Activated naive CD8-positive, alpha-beta T cell treated with anti-CD3 and anti-CD28 coated beads, Interleukin-2, amount 10 ng/mL, durations not matched to agents 7 days and 5 days (primary cell): ENCODE results near the gene MICU1. TPM values are rescaled to one million over a fixed set of nuclear protein-coding genes. Genes with fewer than 3 reads are reported as not detected.
"Not testable (repeated sequence)": the region's sequence is repeated elsewhere in the genome, so short reads cannot be mapped to it uniquely, and the experiment has no call there.

Source experiments
- ATAC-seq: fragments of 150-1000 bp; cut with Tn5 transposase; one replicate; pipeline ENCODE4 v1.10.0; 2021; ENCODE audit warnings: low read depth, moderate library complexity
- POLR2A ChIA-PET: fragments of 350-600 bp; sonication (Branson Sonifier 250); formaldehyde crosslinking; loops from one replicate; lab custom pipeline; 2021; ENCODE audit warnings: antibody characterized with exemption; lab: Charles Lee
- DNase-seq: peaks from one replicate; pipeline ENCODE4 v3.0.0; 2021
- H3K27ac Mint-ChIP-seq: one replicate; pipeline ENCODE4 v1.8.0; 2022; ENCODE audit warnings: mild to moderate bottlenecking, mixed read lengths
- H3K27me3 Mint-ChIP-seq: one replicate; pipeline ENCODE4 v1.8.0; 2022; ENCODE audit warnings: mild to moderate bottlenecking, moderate library complexity, mixed read lengths
- H3K36me3 Mint-ChIP-seq: one replicate; pipeline ENCODE4 v1.8.0; 2021; ENCODE audit warnings: mild to moderate bottlenecking, mixed read lengths
- H3K4me1 Mint-ChIP-seq: one replicate; pipeline ENCODE4 v1.8.0; 2021; ENCODE audit warnings: mixed read lengths
- H3K4me3 Mint-ChIP-seq: one replicate; pipeline ENCODE4 v1.8.0; 2022; ENCODE audit warnings: mild to moderate bottlenecking, moderate library complexity, mixed read lengths
- H3K9me3 Mint-ChIP-seq: one replicate; pipeline ENCODE4 v1.8.0; 2021; ENCODE audit warnings: mixed read lengths
- total RNA-seq, 2 experiments: library from RNA; stranded (reverse); gene quantifications; one replicate each; pipeline ENCODE4 v1.2.3, GENCODE V29; 2021

MICU1 gene
- total RNA-seq, 2 experiments from 2014 or later: 24.6 to 30.0 TPM

GRCh38 chr10:72426986-72427385, 198.9 kb downstream of the MICU1 start:
- POLR2A ChIA-PET: no interaction called here
- no peak overlapping the region for H3K27ac Mint-ChIP-seq
- H3K4me3 Mint-ChIP-seq: no peak overlapping the region
- no peaks in the 10 kb centered on the region for H3K27me3 Mint-ChIP-seq
- peaks cover 10% of the 10 kb centered on the region for H3K36me3 Mint-ChIP-seq
- peaks cover 3% of the 10 kb centered on the region for H3K9me3 Mint-ChIP-seq
- DNase-seq: no peak
- no peaks in the 10 kb centered on the region for H3K4me1 Mint-ChIP-seq
- ATAC-seq: no peak

GRCh38 chr10:72425133-72425532, 200.7 kb downstream of the MICU1 start:
- POLR2A ChIA-PET: no interaction called here
- Mint-ChIP-seq H3K27ac (no peak overlapping the region), H3K4me1 (no peaks in the 10 kb centered on the region), H3K9me3 (peaks cover 7% of the 10 kb centered on the region), H3K27me3 (no peaks in the 10 kb centered on the region), H3K36me3 (peaks cover 21% of the 10 kb centered on the region), H3K4me3 (no peak overlapping the region)
- ATAC-seq: no peak
- no peak for DNase-seq

- POLR2A ChIA-PET: interaction anchor here (0.5 kb wide), 1 partner anchor 914 kb away, joined by 3 read pairs; no protein-coding TSS in a partner anchor
- DNase-seq (no peak), ATAC-seq (no peak)
- Mint-ChIP-seq H3K27me3 (no peaks in the 10 kb centered on the region), H3K36me3 (peaks cover 23% of the 10 kb centered on the region), H3K4me1 (no peaks in the 10 kb centered on the region), H3K27ac (no peak overlapping the region), H3K4me3 (no peak overlapping the region), H3K9me3 (peaks cover 7% of the 10 kb centered on the region)
These were observed 201.3 kb downstream of the MICU1 start for GRCh38 chr10:72424561-72424960.

GRCh38 chr10:72423426-72423825, 202.5 kb downstream of the MICU1 start:
- Mint-ChIP-seq H3K36me3 (peaks cover 23% of the 10 kb centered on the region), H3K4me3 (no peak overlapping the region), H3K27ac (no peak overlapping the region), H3K9me3 (peaks cover 7% of the 10 kb centered on the region), H3K4me1 (no peaks in the 10 kb centered on the region), H3K27me3 (no peaks in the 10 kb centered on the region)
- POLR2A ChIA-PET: no interaction called here
- ATAC-seq (no peak), DNase-seq (no peak)

- H3K27me3 Mint-ChIP-seq: no peaks in the 10 kb centered on the region
- peaks cover 23% of the 10 kb centered on the region for H3K36me3 Mint-ChIP-seq
- POLR2A ChIA-PET: no interaction called here
- H3K4me1 Mint-ChIP-seq: no peaks in the 10 kb centered on the region
- no peak for DNase-seq
- peaks cover 7% of the 10 kb centered on the region for H3K9me3 Mint-ChIP-seq
- no peak overlapping the region for H3K27ac Mint-ChIP-seq
- ATAC-seq: no peak
- H3K4me3 Mint-ChIP-seq: no peak overlapping the region
These were observed 203.9 kb downstream of the MICU1 start for GRCh38 chr10:72421885-72422540.

- no peak overlapping the region for H3K4me3 Mint-ChIP-seq
- peaks cover 2% of the 10 kb centered on the region for H3K27me3 Mint-ChIP-seq
- H3K36me3 Mint-ChIP-seq: peaks cover 23% of the 10 kb centered on the region
- no peak for DNase-seq
- no peak overlapping the region for H3K27ac Mint-ChIP-seq
- peaks cover 7% of the 10 kb centered on the region for H3K9me3 Mint-ChIP-seq
- no peaks in the 10 kb centered on the region for H3K4me1 Mint-ChIP-seq
- POLR2A ChIA-PET: no interaction called here
- ATAC-seq: no peak
These were observed 206.6 kb downstream of the MICU1 start for GRCh38 chr10:72419241-72419640.

GRCh38 chr10:72418679-72419078, 207.2 kb downstream of the MICU1 start:
- ATAC-seq (no peak), DNase-seq (no peak)
- peaks cover 7% of the 10 kb centered on the region for H3K9me3 Mint-ChIP-seq
- H3K36me3 Mint-ChIP-seq: peaks cover 23% of the 10 kb centered on the region
- H3K4me1 Mint-ChIP-seq: no peaks in the 10 kb centered on the region
- H3K27ac Mint-ChIP-seq: no peak overlapping the region
- POLR2A ChIA-PET: no interaction called here
- peaks cover 2% of the 10 kb centered on the region for H3K27me3 Mint-ChIP-seq
- H3K4me3 Mint-ChIP-seq: no peak overlapping the region

- Mint-ChIP-seq H3K4me3 (no peak overlapping the region), H3K36me3 (peaks cover 20% of the 10 kb centered on the region), H3K4me1 (no peaks in the 10 kb centered on the region), H3K27ac (no peak overlapping the region), H3K9me3 (peaks cover 7% of the 10 kb centered on the region), H3K27me3 (peaks cover 2% of the 10 kb centered on the region)
- POLR2A ChIA-PET: no interaction called here
- DNase-seq (no peak), ATAC-seq (no peak)
These were observed 207.9 kb downstream of the MICU1 start for GRCh38 chr10:72417971-72418370.

- ATAC-seq: no peak
- POLR2A ChIA-PET: no interaction called here
- Mint-ChIP-seq H3K27me3 (peaks cover 2% of the 10 kb centered on the region), H3K36me3 (peaks cover 10% of the 10 kb centered on the region), H3K4me1 (no peaks in the 10 kb centered on the region), H3K27ac (no peak overlapping the region), H3K4me3 (no peak overlapping the region), H3K9me3 (peaks cover 2% of the 10 kb centered on the region)
- DNase-seq: no peak
These were observed 209.2 kb downstream of the MICU1 start for GRCh38 chr10:72416661-72417060.

- H3K27ac Mint-ChIP-seq: no peak overlapping the region
- no peaks in the 10 kb centered on the region for H3K9me3 Mint-ChIP-seq
- POLR2A ChIA-PET: no interaction called here
- H3K4me3 Mint-ChIP-seq: no peak overlapping the region
- no peak for DNase-seq
- H3K36me3 Mint-ChIP-seq: no peaks in the 10 kb centered on the region
- ATAC-seq: no peak
- no peaks in the 10 kb centered on the region for H3K4me1 Mint-ChIP-seq
- peaks cover 2% of the 10 kb centered on the region for H3K27me3 Mint-ChIP-seq
These were observed 211.2 kb downstream of the MICU1 start for GRCh38 chr10:72414642-72415041.

- Mint-ChIP-seq H3K27ac (no peak overlapping the region), H3K4me3 (no peak overlapping the region), H3K9me3 (no peaks in the 10 kb centered on the region), H3K36me3 (no peaks in the 10 kb centered on the region), H3K4me1 (no peaks in the 10 kb centered on the region), H3K27me3 (no peaks in the 10 kb centered on the region)
- POLR2A ChIA-PET: interaction anchor here (0.6 kb wide), 1 partner anchor 79 kb away, joined by 4 read pairs; no protein-coding TSS in a partner anchor
- DNase-seq: no peak
- no peak for ATAC-seq
These were observed 216.7 kb downstream of the MICU1 start for GRCh38 chr10:72409167-72409566.

- H3K9me3 Mint-ChIP-seq: no peaks in the 10 kb centered on the region
- no peaks in the 10 kb centered on the region for H3K36me3 Mint-ChIP-seq
- no peaks in the 10 kb centered on the region for H3K27me3 Mint-ChIP-seq
- H3K4me1 Mint-ChIP-seq: no peaks in the 10 kb centered on the region
- no peak for DNase-seq
- no peak for ATAC-seq
- POLR2A ChIA-PET: no interaction called here
- H3K4me3 Mint-ChIP-seq: no peak overlapping the region
- H3K27ac Mint-ChIP-seq: no peak overlapping the region
These were observed 217.8 kb downstream of the MICU1 start for GRCh38 chr10:72407927-72408600.

- no peak for ATAC-seq
- no peak overlapping the region for H3K4me3 Mint-ChIP-seq
These were observed 218.4 kb downstream of the MICU1 start for GRCh38 chr10:72407471-72407870.

GRCh38 chr10:72395581-72395980, 230.3 kb downstream of the MICU1 start:
- H3K4me3 Mint-ChIP-seq, ATAC-seq, H3K9me3 Mint-ChIP-seq, POLR2A ChIA-PET, H3K27ac Mint-ChIP-seq, H3K36me3 Mint-ChIP-seq, DNase-seq, H3K27me3 Mint-ChIP-seq, H3K4me1 Mint-ChIP-seq: not testable (repeated sequence)

More at GRCh38 chr10:72407471-72407870, 218.4 kb downstream of the MICU1 start:
- Mint-ChIP-seq H3K27me3 (no peaks in the 10 kb centered on the region), H3K4me1 (no peaks in the 10 kb centered on the region), H3K36me3 (peaks cover 2% of the 10 kb centered on the region), H3K27ac (no peak overlapping the region), H3K9me3 (no peaks in the 10 kb centered on the region)
- no peak for DNase-seq
- POLR2A ChIA-PET: interaction anchor here (0.5 kb wide), 1 partner anchor 13 kb away, joined by 3 read pairs; no protein-coding TSS in a partner anchor
